SK-N-MC (cell line): ENCODE data around the gene PRCC.

ENCODE experiments used
- DNase-seq: peaks from one replicate; pipeline ENCODE4 v3.0.0-alpha.2; 2011; ENCODE audit warnings: low read depth, low spot score
- H3K27ac ChIP-seq: fragments of 200-600 bp; sonication (generic); 2 replicates; pipeline ENCODE4 v1.5.1; 2016; ENCODE audit warnings: mixed run types
- H3K36me3 ChIP-seq: fragments of 200-600 bp; sonication (generic); 2 replicates; pipeline ENCODE4 v1.6.1; 2017; ENCODE audit warnings: antibody characterized with exemption, low read length, mixed read lengths; ENCODE audit not compliant: insufficient read depth
- H3K4me3 ChIP-seq: fragments of 200-600 bp; sonication (generic); 2 replicates; pipeline ENCODE4 v1.5.1; 2016
- H3K9ac ChIP-seq: fragments of 200-600 bp; sonication (generic); 2 replicates; pipeline ENCODE4 v1.8.0; 2017; ENCODE audit warnings: mixed run types, mixed read lengths; ENCODE audit not compliant: insufficient read length
- H3K9me3 ChIP-seq: fragments of 200-600 bp; sonication (generic); 2 replicates; pipeline ENCODE4 v1.6.1; 2017; ENCODE audit warnings: low read depth, mild to moderate bottlenecking, antibody characterized with exemption, low read length, moderate library complexity, mixed read lengths
- EZH2 ChIP-seq: fragments of 200-600 bp; sonication (generic); IDR thresholded peaks from one replicate; pipeline ENCODE4 v1.6.1; 2017; ENCODE audit warnings: antibody characterized with exemption
- FOXP2 ChIP-seq: optimal IDR thresholded peaks from 2 replicates; pipeline ENCODE3; 2011; ENCODE audit warnings: mild to moderate bottlenecking, moderate library complexity; ENCODE audit not compliant: insufficient read depth; ENCODE audit errors: extremely low read length, control extremely low read depth
- POLR2AphosphoS5 ChIP-seq: IDR thresholded peaks from 2 replicates; pipeline ENCODE4 v1.6.1; 2012; ENCODE audit warnings: mild to moderate bottlenecking, low read depth, low read length, borderline replicate concordance

Gene PRCC

DNA sequence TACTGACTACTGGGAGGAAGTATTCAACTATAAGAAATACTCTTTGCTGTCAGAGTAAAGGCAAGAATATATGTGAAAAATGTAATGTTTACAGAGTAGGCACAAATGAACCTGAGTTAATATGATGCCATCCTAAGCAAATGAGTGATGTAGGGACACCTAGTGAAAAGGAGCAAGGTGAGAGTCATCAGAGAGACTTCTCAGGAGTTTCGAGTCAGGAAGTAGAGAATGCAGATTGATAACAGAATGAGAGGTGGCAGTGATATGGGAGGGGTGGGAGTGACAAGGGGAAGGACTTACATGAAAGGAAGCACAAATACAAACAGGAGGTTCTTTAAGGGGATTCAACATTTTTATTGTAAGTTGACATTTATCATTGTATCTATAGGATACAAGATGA lies 10.2 kb downstream of the PRCC start:
- Histone ChIP-seq H3K9ac (no peak overlapping the region), H3K36me3 (peaks cover 32% of the 10 kb centered on the region), H3K9me3 (no peaks in the 10 kb centered on the region), H3K27ac (peak overlapping the region; percentile 34; the same call in 1 of the 2 replicates), H3K4me3 (no peak overlapping the region)
- TF ChIP-seq POLR2AphosphoS5 (no peak), EZH2 (no peak), FOXP2 (no peak)
- no peak for DNase-seq

DNA sequence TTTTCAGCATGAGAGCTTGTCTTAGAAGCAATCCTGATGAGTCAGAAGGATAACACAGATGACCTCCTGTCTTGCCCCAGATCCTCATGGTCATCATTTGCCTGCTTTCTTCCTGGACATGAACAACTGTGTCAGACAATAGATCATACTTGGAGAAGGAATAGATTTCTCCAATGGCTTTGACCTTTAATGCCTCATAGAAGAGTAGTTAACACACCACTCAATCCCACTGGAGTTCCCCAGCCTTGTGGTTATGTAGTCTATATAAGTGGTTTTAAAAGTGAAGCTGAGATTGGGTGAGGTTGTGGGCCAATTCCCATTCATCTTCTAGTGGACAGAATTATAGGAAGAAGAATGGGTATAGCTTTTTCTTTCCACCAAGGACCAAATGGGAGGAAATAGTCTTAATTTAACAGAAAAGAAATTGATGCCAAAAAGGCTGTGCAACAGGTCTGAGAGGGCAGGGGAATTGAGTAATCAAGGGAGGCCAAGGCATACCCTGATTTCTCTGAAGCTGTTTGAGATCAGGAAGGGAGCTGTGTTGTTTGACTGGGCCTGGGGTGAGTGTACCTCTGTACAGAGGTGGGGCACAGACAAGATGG lies 14.4 kb downstream of the PRCC start:
- H3K36me3 ChIP-seq, result peaks cover 46% of the 10 kb centered on the region

DNA sequence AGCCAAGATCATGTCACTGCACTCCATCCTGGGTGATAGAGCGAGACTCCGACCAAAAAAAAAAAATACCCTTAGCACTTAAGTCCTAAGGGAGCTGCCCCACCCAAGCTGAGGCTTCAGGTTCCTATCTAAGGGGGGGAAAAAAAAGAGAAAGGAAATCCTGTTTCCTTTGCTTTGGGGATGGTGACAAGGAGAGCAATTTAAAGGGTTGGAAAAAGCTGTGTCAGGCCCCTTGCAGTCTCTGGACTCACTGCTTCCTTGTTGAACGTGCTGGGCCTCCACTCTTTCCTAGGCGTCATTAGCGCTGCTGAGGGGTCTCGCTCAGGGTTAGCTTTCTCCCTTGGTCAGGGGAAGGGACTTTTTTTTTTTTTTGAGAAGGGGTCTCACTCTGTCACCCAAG lies 18.1 kb downstream of the PRCC start:
- H3K36me3 ChIP-seq, result peaks cover 68% of the 10 kb centered on the region
- no peak overlapping the region for H3K9ac ChIP-seq
- H3K4me3 ChIP-seq, result no peak overlapping the region
- no peak for DNase-seq
- no peak for TF ChIP-seq FOXP2
- no peak for TF ChIP-seq EZH2
- no peak for TF ChIP-seq POLR2AphosphoS5
- H3K9me3 ChIP-seq, result no peaks in the 10 kb centered on the region
- no peak overlapping the region for H3K27ac ChIP-seq

More for the DNA sequence above, 14.4 kb downstream of the PRCC start:
- H3K27ac ChIP-seq, result no peak overlapping the region
- H3K9me3 ChIP-seq, result no peaks in the 10 kb centered on the region
- H3K4me3 ChIP-seq, result no peak overlapping the region
- no peak overlapping the region for H3K9ac ChIP-seq
- DNase-seq, result no peak
- TF ChIP-seq POLR2AphosphoS5 (no peak), EZH2 (no peak), FOXP2 (no peak)

DNA sequence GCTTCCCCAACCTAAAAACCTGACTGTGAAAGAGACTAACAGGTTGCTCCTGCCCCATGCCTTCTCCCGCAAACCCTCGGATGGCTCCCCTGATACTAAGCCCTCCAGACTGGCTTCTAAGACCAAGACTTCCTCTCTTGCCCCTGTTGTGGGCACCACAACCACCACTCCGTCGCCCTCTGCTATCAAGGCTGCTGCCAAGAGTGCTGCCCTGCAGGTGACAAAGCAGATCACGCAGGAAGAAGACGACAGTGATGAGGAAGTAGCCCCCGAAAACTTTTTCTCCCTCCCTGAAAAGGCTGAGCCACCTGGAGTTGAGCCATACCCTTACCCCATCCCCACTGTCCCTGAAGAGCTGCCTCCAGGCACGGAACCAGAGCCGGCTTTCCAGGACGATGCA lies 19.3 kb downstream of the PRCC start:
- no peaks in the 10 kb centered on the region for H3K9me3 ChIP-seq
- no peak overlapping the region for H3K4me3 ChIP-seq
- H3K9ac ChIP-seq, result no peak overlapping the region
- no peak for DNase-seq
- H3K27ac ChIP-seq, result no peak overlapping the region
- no peak for TF ChIP-seq FOXP2
- H3K36me3 ChIP-seq, result peaks cover 68% of the 10 kb centered on the region

DNA sequence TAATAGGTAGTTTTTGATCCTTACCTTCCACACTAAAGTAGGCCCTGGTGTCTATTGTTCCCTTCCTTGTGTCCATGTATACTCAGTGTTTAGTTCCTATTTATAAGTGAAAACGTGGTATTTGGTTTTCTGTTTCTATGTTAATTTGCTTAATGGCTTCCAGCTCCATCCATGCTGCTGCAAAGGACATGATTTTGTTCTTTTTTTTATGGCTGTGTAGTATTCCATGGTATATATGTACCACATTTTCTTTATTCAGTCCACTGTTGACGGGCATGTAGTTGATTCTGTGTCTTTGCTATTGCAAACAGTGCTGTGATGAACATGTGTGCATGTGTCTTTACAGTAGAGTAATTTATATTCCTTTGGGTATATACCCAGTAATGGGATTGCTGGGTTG lies 20.8 kb downstream of the PRCC start:
- no peak for TF ChIP-seq EZH2
- no peak for TF ChIP-seq POLR2AphosphoS5
- TF ChIP-seq FOXP2, result no peak
- no peak overlapping the region for H3K27ac ChIP-seq
- H3K9ac ChIP-seq, result no peak overlapping the region
- no peaks in the 10 kb centered on the region for H3K9me3 ChIP-seq
- no peak overlapping the region for H3K4me3 ChIP-seq
- H3K36me3 ChIP-seq, result peaks cover 67% of the 10 kb centered on the region
- DNase-seq, result no peak

DNA sequence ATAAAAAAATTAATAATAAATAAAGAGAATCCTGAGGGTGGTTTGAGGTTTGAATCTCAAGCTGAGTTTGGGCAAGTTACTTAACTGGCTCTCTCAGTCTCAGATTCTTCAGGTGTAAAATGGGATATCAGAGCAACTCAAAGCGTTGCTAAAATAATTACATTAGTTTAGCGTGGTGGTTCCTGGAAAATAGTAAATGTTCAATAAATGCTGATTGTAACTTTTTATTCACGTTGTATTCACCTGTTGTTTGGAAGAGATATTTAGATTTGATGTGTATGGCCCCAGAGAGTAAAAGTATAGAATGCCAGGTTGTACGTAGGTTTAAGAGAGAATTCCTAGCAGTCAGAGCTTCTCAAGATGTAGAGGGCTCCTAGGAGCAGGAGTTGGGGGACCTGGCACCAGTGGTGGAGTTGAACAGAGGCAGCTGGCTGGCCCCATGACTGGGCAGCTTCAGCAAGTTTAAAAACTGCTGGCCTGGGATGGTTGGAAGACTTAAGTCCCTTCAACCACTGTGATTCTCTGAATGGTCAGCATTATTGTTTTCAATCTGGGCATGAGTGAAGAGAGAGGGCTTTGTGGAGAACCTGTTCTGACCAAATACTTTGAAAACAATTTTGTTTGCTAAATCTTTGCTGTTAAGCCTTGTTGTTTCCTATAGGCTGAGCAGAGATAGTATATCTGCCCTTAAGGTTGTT lies 22.4 kb downstream of the PRCC start:
- Histone ChIP-seq H3K4me3 (no peak overlapping the region), H3K9me3 (no peaks in the 10 kb centered on the region), H3K27ac (no peak overlapping the region), H3K36me3 (peaks cover 72% of the 10 kb centered on the region), H3K9ac (no peak overlapping the region)
- TF ChIP-seq POLR2AphosphoS5 (no peak), FOXP2 (no peak), EZH2 (no peak)
- no peak for DNase-seq

- TF ChIP-seq EZH2 (no peak), FOXP2 (no peak)
- Histone ChIP-seq H3K4me3 (no peak overlapping the region), H3K36me3 (peaks cover 92% of the 10 kb centered on the region), H3K27ac (no peak overlapping the region), H3K9ac (no peak overlapping the region), H3K9me3 (no peaks in the 10 kb centered on the region)
- DNase-seq, result no peak
These were observed 27.4 kb downstream of the PRCC start for GRCh38 chr1:156794506-156795373.

GRCh38 chr1:156795374-156795733 lies 28.0 kb downstream of the PRCC start:
- no peak for DNase-seq
- Histone ChIP-seq H3K27ac (no peak overlapping the region), H3K9me3 (no peaks in the 10 kb centered on the region), H3K36me3 (peaks cover 93% of the 10 kb centered on the region), H3K4me3 (no peak overlapping the region), H3K9ac (no peak overlapping the region)
- no peak for TF ChIP-seq FOXP2
- no peak for TF ChIP-seq EZH2
- TF ChIP-seq POLR2AphosphoS5, result no peak
